Lower leg skin (tissue), 3 donors: ENCODE results near the gene DHX58.

Source experiments
- POLR2A ChIP-seq, 2 donors: fragments of 450-650 bp; IDR thresholded peaks; one replicate each; pipeline ENCODE4 v1.6.1; 2016 to 2017; ENCODE audit warnings: antibody characterized with exemption in 2 of 2, mild to moderate bottlenecking in 1 of 2, moderate library complexity in 1 of 2
- TF ChIP-seq, protein P1 (sequence below), 3 donors: fragments of 450-650 bp; IDR thresholded peaks; one replicate each; pipeline ENCODE4 v1.5.1; 2016; ENCODE audit warnings: antibody characterized with exemption in 3 of 3, mild to moderate bottlenecking in 3 of 3, moderate library complexity in 2 of 3

DNA sequence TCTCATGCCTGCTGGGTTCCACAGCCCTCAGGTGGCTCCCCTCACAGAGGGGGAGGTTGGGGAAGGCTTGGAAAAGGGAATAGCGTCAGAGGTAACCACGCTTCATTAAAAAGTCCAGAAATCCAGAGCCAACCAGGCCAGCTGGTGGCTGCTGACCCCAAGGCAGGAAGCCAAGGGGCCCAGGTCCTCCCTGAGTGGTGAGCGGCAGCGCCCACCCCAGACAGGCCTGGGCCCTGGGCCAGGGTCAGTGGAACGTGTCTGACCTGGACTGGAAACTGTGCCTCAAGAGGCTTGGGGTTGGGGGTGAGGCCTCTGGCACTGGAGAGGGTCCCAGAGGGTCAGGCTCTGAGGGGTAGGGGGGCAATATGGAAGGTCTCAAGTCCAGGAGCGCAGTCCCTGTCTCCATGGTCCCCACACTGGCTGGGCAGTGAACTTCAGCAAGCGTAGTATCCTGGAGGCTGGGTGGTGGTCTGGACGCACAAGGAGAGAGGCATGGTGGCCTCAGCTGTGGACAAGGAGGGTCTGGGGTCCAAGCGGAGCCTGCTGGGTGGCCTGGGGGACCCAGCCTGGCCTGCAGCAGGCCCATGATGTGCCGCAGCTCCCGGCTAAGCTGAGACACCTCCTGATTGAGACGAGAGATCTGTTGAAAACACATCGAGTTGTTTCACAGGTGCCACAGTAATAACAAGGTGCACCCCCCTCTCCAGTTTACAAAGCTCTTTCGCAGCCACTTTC lies 47.4 kb upstream of the DHX58 start:
- TF ChIP-seq POLR2A (IDR thresholded peaks at IDR 0.05) = no peak
- TF ChIP-seq, protein P1, sequence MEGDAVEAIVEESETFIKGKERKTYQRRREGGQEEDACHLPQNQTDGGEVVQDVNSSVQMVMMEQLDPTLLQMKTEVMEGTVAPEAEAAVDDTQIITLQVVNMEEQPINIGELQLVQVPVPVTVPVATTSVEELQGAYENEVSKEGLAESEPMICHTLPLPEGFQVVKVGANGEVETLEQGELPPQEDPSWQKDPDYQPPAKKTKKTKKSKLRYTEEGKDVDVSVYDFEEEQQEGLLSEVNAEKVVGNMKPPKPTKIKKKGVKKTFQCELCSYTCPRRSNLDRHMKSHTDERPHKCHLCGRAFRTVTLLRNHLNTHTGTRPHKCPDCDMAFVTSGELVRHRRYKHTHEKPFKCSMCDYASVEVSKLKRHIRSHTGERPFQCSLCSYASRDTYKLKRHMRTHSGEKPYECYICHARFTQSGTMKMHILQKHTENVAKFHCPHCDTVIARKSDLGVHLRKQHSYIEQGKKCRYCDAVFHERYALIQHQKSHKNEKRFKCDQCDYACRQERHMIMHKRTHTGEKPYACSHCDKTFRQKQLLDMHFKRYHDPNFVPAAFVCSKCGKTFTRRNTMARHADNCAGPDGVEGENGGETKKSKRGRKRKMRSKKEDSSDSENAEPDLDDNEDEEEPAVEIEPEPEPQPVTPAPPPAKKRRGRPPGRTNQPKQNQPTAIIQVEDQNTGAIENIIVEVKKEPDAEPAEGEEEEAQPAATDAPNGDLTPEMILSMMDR (IDR thresholded peaks at IDR 0.05) = no peak
